IPS-11a (cell line): ENCODE data around the gene TRABD.
"Not testable (repeated sequence)": the region's sequence is repeated elsewhere in the genome, so short reads cannot be mapped to it uniquely, and the experiment has no call there.

Experiments
- H3K4me3 ChIP-seq: one replicate; pipeline ENCODE4 v1.5.1; 2013; ENCODE audit warnings: low read depth, low read length, control low read depth

The TRABD gene

GRCh38 chr22:50151571-50152537 lies 33.9 kb upstream of the TRABD start:
- H3K4me3 ChIP-seq, result no peak overlapping the region

- no peak overlapping the region for H3K4me3 ChIP-seq
Measured at GRCh38 chr22:50153056-50153755, 32.5 kb upstream of the TRABD start.

GRCh38 chr22:50153756-50154140 lies 32.0 kb upstream of the TRABD start:
- H3K4me3 ChIP-seq, result no peak overlapping the region

- H3K4me3 ChIP-seq, result no peak overlapping the region
Measured at GRCh38 chr22:50157709-50158375, 27.9 kb upstream of the TRABD start.

- no peak overlapping the region for H3K4me3 ChIP-seq
Measured at GRCh38 chr22:50160947-50161346, 24.8 kb upstream of the TRABD start.

DNA sequence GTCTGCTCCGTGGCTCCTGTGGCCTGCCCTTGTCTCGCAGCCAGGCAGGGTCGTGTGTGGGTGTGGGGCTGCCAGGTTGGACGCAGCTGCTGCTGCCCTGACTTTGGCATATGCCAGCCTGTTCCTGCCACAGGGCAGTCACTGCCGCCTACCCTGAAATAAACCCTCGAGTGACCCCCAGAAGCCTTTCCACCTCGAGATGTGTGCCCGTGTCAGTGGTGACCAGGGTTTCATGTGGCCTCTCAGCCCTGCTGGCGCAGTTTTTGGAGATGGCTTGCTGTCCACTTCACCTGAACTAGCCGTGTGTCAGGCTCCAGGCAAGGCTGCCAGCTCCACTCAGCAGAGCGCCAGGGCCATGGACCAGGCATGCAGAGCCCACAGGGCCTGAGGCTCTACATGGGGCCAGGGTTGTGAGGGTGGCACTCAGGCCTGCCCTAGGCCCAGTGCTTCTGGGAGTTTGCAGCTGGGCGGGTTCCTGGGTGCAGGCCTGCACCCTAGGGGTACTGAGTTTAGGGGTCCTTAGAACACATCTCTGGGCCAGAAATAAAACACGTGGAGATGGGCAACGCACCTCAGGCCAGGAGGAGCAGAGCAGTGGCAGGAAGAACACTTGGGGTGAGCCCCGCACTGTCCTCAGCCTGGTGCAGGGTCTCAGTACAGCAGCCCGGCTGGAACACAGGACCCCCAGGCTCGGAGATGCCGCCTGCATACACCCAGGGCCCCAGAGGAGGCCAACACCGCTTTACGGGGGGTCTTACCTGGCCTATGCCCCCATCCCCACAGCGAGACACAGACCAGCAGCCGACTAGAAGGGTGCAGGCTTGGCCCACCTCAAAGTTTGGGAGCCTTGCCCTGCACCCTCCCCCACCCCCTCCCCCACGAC lies 24.0 kb upstream of the TRABD start:
- no peak overlapping the region for H3K4me3 ChIP-seq

GRCh38 chr22:50162391-50162956 lies 23.2 kb upstream of the TRABD start:
- H3K4me3 ChIP-seq, result no peak overlapping the region

DNA sequence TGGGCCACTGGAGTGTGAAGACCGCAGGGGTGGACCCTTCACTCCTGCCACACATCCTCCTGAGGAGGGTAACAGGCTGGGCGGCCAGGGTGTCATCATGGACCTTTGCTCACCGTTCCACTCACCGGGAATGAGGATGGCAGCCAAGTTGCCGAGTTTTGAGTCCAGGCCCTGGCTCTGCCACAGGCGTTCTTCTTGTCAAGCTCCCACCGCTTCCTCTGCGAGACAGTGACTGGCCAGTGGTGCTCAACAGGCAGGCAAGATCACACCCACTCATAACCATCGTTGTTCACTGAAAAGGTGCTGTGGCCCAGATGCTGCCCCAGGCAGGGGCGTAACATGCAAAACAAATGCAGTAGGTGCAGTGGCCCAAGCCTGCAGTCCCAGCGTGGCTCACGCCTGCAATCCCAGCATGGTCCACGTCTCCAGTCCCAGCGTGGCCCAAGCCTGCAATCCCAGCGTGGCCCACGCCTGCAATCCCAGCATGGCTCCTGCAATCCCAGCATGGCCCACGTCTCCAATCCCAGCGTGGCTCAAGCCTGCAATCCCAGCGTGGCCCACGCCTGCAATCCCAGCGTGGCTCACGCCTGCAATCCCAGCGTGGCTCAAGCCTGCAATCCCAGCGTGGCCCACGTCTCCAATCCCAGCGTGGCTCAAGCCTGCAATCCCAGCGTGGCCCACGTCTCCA lies 20.1 kb upstream of the TRABD start:
- no peak overlapping the region for H3K4me3 ChIP-seq

DNA sequence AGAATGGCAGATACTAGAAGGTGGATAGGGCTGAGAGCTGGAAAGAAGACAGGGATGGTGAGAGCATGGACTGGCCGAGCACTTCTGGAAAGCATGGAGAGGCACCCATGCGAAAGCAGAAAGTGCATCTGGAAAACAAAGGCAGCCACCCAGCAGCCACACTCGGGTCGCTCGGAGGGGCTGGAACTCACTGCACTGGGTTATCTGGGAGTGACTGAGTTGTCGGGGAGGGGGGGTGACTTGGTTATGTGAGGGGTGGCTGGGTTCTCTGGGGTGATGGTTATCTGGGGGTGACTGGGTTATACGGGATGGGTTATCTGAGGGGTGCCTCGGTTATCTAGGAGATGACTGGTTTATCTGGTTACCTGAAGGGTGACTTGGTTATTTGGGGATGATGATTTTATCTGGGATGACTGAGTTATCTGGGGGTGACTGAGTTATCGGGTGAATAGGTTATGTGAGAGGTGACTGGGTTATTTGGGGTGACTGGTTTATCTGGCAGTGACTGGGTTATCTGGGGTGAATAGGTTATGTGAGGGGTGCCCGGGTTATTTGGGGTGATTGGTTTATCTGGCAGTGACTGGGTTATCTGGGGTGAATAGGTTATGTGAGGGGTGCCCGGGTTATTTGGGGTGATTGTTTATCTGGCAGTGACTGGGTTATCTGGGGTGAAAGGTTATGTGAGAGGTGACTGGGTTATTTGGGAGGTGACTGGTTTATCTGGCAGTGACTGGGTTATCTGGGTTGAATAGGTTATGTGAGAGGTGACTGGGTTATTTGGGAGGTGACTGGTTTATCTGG lies 17.8 kb upstream of the TRABD start:
- no peak overlapping the region for H3K4me3 ChIP-seq

DNA sequence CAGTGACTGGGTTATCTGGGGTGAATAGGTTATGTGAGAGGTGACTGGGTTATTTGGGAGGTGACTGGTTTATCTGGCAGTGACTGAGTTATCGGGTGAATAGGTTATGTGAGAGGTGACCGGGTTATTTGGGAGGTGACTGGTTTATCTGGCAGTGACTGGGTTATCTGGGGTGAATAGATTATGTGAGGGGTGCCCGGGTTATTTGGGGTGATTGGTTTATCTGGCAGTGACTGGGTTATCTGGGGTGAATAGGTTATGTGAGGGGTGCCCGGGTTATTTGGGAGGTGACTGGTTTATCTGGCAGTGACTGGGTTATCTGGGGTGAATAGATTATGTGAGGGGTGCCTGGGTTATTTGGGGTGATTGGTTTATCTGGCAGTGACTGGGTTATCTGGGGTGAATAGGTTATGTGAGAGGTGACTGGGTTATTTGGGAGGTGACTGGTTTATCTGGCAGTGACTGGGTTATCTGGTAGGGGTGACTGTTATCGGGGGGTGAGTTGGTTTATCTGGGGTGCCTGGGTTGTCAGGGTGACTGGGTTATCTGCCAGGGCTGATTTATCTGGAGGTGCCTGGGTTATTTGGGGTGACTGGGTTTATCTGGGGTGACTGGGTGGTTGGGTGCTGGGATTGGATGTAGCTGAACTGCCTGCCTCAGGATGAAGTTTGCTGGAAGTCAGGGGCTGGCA lies 17.1 kb upstream of the TRABD start:
- H3K4me3 ChIP-seq, result not testable (repeated sequence)

GRCh38 chr22:50169181-50169759 lies 16.4 kb upstream of the TRABD start:
- peak overlapping the region; percentile 35 for H3K4me3 ChIP-seq

DNA sequence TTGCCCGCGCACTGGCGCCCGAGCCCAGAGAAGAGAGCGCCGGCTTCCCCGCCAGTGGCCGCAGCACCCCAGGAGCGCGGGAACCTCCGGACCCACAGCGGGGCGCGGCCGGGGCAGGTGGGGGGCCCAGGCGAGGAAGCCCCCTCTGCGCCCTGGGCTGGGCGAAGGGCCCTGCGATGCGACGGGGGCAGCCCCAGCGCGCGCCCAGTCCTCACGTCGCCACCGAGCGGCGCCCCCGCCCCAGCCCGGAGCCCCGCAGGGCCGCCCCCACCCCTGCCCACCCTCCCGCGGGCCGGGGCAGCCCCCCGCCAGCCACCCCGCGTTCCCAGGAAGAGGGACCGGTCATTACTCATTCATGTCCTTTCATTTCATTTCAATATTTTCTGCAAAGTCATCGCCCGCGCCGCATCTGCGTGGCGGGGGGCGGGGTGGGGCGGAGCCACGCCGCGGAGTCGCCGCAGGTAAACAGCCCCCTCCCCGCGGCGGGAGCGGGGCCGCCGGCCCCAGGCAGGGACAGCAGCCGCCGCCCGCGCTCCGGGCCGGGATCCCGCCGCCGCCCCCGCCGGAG lies 15.9 kb upstream of the TRABD start:
- peak overlapping the region; percentile 35 for H3K4me3 ChIP-seq

DNA sequence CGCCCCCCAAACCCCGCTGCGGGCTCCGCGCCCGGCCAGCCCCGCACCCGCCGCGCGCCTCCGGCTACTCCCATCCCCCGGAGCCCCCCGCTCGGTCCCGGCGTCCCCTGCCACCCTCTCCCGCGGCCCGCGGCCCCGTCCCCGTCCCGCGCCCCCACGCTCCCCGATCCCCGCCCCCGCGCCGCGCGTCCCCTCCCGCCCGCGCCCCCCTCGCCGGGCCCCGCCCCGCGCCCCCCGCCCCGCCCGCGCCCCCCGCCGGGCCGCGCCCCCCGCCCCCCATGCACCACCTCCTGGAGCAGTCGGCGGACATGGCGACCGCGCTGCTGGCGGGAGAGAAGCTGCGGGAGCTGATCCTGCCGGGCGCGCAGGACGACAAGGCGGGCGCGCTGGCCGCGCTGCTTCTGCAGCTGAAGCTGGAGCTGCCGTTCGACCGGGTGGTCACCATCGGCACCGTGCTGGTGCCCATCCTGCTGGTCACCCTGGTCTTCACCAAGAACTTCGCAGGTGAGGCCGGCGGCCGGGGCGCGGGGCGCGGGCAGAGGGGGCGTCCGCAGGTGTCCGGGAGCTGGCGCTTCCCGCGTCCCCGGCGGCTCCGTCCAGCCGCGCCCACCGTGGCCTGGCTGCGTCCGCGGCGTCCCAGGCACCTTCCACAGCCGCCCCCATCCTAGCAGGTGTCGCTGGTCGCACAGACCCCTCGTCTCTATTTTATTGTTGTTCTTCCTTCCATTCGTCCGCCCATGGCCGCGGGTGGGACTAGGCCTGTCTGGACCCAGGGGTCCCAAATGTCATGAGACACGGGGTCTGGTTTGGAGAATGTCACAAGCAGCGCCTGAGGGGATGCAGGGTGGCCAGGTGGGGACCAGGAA lies 15.0 kb upstream of the TRABD start, which contains the start of gene PANX2:
TSS of gene PANX2 (plus strand) at position 279 of the 866 bp plus-strand sequence. CDS start at position 279, 0 bp downstream.
- peak within 1 kb of the TSS; percentile 78 for H3K4me3 ChIP-seq

DNA sequence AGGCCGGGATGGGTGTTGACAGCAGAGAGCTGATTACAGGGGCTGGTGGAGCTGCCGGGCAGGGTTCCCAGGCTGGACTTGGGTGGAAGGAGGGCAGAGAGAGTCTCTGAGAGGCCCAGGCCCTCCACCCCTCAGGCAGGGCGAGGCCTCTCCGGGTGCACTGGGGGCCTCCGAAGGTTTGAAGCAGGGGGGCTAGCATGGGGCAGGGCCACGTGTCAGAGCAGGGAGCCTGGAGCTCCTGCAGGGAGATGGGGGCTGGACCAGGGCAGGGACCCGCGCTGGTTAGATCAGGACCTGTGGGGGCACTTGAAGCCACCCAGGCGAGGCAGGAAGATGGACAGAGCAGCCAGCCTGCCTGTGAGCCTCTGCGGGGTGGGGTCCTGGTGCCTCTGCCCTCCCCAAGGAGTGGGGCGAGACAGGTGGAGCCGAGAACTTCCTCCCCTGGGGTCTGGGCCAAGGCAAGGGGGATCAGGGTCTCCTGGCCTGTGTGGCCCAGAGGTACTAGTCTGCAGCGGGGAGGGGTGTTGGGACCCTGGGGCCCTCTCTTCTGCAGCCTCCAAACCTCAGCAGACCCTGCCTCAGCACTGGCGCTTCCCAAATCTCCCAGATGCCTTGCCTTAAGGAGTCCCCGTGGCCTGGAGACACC lies 14.3 kb upstream of the TRABD start:
- peak overlapping the region; percentile 78 for H3K4me3 ChIP-seq

DNA sequence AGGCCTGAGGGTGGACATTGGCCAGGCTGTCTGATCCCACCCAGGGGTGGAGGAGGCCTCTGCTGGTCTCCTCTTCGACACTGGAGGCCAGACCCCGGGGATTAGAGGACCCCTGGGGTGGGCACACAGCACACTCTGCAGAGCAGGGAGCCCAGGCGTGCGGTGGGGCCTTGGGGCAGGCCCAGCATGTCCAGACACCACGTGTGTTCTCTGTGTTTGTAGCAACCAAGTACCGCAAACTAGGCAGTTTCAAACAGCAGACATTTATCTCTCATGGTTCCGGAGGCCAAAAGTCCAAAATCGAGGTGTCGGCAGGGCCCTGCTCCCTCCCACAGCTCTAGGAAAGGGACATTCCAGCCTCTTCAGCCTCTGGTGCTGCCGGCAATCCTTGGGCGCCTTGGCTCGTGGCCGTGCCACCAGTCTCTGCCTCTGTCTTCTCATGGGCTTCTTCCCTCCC lies 13.7 kb upstream of the TRABD start:
- H3K4me3 ChIP-seq, result no peak overlapping the region
